GM12801 (cell line): ENCODE data around the gene DHX36.

Experiments used
- CTCF ChIP-seq: IDR thresholded peaks from one replicate; pipeline ENCODE4 v1.5.1; 2011; ENCODE audit warnings: control low read depth; ENCODE audit not compliant: insufficient read length; ENCODE audit errors: extremely low read depth

Gene DHX36

GRCh38 chr3:154236331-154236730, 88.0 kb downstream of the DHX36 start:
- no peak for TF ChIP-seq CTCF

GRCh38 chr3:154235330-154235729, 89.0 kb downstream of the DHX36 start:
- TF ChIP-seq CTCF = no peak

- no peak for TF ChIP-seq CTCF
These were observed 95.1 kb downstream of the DHX36 start for GRCh38 chr3:154229217-154229590.

GRCh38 chr3:154228561-154229216, 95.6 kb downstream of the DHX36 start:
- no peak for TF ChIP-seq CTCF

- TF ChIP-seq CTCF = no peak
These were observed 96.8 kb downstream of the DHX36 start for GRCh38 chr3:154227531-154227930.

- TF ChIP-seq CTCF = no peak
These were observed 98.8 kb downstream of the DHX36 start for GRCh38 chr3:154225536-154225935.

GRCh38 chr3:154224866-154225265, 99.4 kb downstream of the DHX36 start:
- no peak for TF ChIP-seq CTCF

GRCh38 chr3:154224366-154224765, 99.9 kb downstream of the DHX36 start:
- no peak for TF ChIP-seq CTCF
